ENCODE results near the gene DLX3.

GRCh38 chr17:49996121-49996494, 1.1 kb upstream of the DLX3 start:
- TF ChIP-seq, protein P1, sequence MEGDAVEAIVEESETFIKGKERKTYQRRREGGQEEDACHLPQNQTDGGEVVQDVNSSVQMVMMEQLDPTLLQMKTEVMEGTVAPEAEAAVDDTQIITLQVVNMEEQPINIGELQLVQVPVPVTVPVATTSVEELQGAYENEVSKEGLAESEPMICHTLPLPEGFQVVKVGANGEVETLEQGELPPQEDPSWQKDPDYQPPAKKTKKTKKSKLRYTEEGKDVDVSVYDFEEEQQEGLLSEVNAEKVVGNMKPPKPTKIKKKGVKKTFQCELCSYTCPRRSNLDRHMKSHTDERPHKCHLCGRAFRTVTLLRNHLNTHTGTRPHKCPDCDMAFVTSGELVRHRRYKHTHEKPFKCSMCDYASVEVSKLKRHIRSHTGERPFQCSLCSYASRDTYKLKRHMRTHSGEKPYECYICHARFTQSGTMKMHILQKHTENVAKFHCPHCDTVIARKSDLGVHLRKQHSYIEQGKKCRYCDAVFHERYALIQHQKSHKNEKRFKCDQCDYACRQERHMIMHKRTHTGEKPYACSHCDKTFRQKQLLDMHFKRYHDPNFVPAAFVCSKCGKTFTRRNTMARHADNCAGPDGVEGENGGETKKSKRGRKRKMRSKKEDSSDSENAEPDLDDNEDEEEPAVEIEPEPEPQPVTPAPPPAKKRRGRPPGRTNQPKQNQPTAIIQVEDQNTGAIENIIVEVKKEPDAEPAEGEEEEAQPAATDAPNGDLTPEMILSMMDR (IDR thresholded peaks at IDR 0.05), result no peak
- no peak for TF ChIP-seq EZH2phosphoT487 (IDR thresholded peaks at IDR 0.05)

All from neural progenitor cell (in vitro differentiated cells).